ENCODE results near the gene SURF1. TPM values are rescaled to one million over a fixed set of nuclear protein-coding genes. Genes with fewer than 3 reads are reported as not detected.

SURF1 gene
- total and polyA plus RNA-seq, 10 of the 15 experiments (the other 5 are each of a cell fraction or from before 2014, with no cell fraction given), result 17.9 to 46.4 (median 29.6) TPM

- 35% methylated on average over 13 of the region's 13 CpGs for WGBS (ENCODE audit: insufficient coverage, insufficient replicate concordance, low lambda C conversion rate, missing lambda C conversion rate)
These were observed 34.8 kb downstream of the SURF1 start for GRCh38 chr9:133321411-133321935.

More at GRCh38 chr9:133321411-133321935, 34.8 kb downstream of the SURF1 start:
- no peaks in the 10 kb centered on the region for H3K27me3 ChIP-seq (replicated peaks in 1 of 2; ENCODE audit: control insufficient read depth in 2 of 2, insufficient read depth in 2 of 2, low read length in 1 of 2)
- no peaks in the 10 kb centered on the region; the same call in 2 of the 3 replicates for H3K9me3 ChIP-seq (replicated peaks; ENCODE audit: control insufficient read depth, insufficient read depth, low read length)
- ATAC-seq, result no peak
- no TSS peak for BruUV-seq (replicated peaks)
- H4K20me1 ChIP-seq (ENCODE audit: control insufficient read depth, insufficient read depth), result no peaks in the 10 kb centered on the region
- H3K4me2 ChIP-seq (ENCODE audit: control insufficient read depth, insufficient read depth), result no peak overlapping the region
- ChIA-PET CTCF (no interaction called here), SMC1A (ENCODE audit: uncharacterized antibody, unreplicated experiment) (no interaction called here), POLR2A (no interaction called here), RAD21 (ENCODE audit: unreplicated experiment) (no interaction called here)
- in situ Hi-C loops (cut with MboI) (no loop called here), intact Hi-C loops (cut with micrococcal nuclease; ENCODE audit: unreplicated experiment) (loop anchor here (10.0 kb wide), 1 partner anchor 137 kb away; no protein-coding TSS in a partner anchor)
- no peak overlapping the region for H3K4me3 ChIP-seq
- no peaks in the 10 kb centered on the region for H3K36me3 ChIP-seq (ENCODE audit: control insufficient read depth in 2 of 2, insufficient read depth in 2 of 2, low read length in 1 of 2)
- H3K27ac ChIP-seq (ENCODE audit: control insufficient read depth, insufficient read depth), result no peak overlapping the region
- H3K4me1 ChIP-seq (ENCODE audit: control insufficient read depth, insufficient read depth, low read length), result no peaks in the 10 kb centered on the region
- no peaks in the 10 kb centered on the region for H3K79me2 ChIP-seq (ENCODE audit: control insufficient read depth, insufficient read depth, low read length)
- H2AFZ ChIP-seq (ENCODE audit: control insufficient read depth, low read depth, low read length), result no peak overlapping the region
- FAIRE-seq, result no peak
- TF ChIP-seq DPF2 (IDR thresholded peaks at IDR 0.05), result no peak
- TF ChIP-seq SKIL (IDR thresholded peaks at IDR 0.05; ENCODE audit: low read depth, poor library complexity, severe bottlenecking), result no peak
- no peak for TF ChIP-seq SIN3A (IDR thresholded peaks at IDR 0.05; ENCODE audit: low read depth, low read length)
- TF ChIP-seq MTA2 (IDR thresholded peaks at IDR 0.05; ENCODE audit: low read depth), result no peak
- TF ChIP-seq TCF12 (IDR thresholded peaks at IDR 0.05; ENCODE audit: low read depth, low read length), result no peak
- no peak for TF ChIP-seq CHD1 (IDR thresholded peaks at IDR 0.05; ENCODE audit: low read depth, low read length)
- TF ChIP-seq HDAC6 (IDR thresholded peaks at IDR 0.05; ENCODE audit: unreplicated experiment), result no peak
- no peak for TF ChIP-seq IRF4 (IDR thresholded peaks at IDR 0.05; ENCODE audit: low read depth, low read length)
- no peak for TF ChIP-seq TCF3 (IDR thresholded peaks at IDR 0.05; ENCODE audit: borderline replicate concordance, insufficient read depth, low read depth, low read length)
- no peak for TF ChIP-seq WRNIP1 (IDR thresholded peaks at IDR 0.05; ENCODE audit: borderline replicate concordance, low read depth, low read length)
- TF ChIP-seq HCFC1 (IDR thresholded peaks at IDR 0.05; ENCODE audit: low read length), result no peak
- DNase-seq (ENCODE audit: low read depth, low spot score), result no peak
- H3K9ac ChIP-seq (ENCODE audit: control insufficient read depth, insufficient read depth, low read length), result no peak overlapping the region
